Spleen (tissue), 7 donors: ENCODE measurements around the gene SLC47A2.

Source experiments
- CTCF ChIP-seq, 11 experiments: fragments of 200-600 bp in 7 of 11; fragments of 450-650 bp in 4 of 11; sonication (generic) in 4 of 11; IDR thresholded peaks in 8 of 11; conservative IDR thresholded peaks in 3 of 11; 1 replicate in 7 of 11; 2 replicates in 4 of 11; pipeline versions ENCODE4 v1.4.0 to v1.8.0; 2016 to 2021; ENCODE audit warnings: antibody characterized with exemption in 11 of 11, inconsistent platforms in 4 of 11, mild to moderate bottlenecking in 1 of 11
- POLR2A ChIP-seq, 3 donors: fragments of 450-650 bp; IDR thresholded peaks; one replicate each; pipeline ENCODE4 v1.5.1; 2017; ENCODE audit warnings: antibody characterized with exemption in 3 of 3, mild to moderate bottlenecking in 1 of 3
- POLR2AphosphoS5 ChIP-seq, 3 donors: sonication (generic); formaldehyde crosslinking; IDR thresholded peaks; one replicate each; pipeline ENCODE4 v1.5.1; 2017; ENCODE audit warnings: antibody characterized with exemption in 3 of 3
- donor health status: DM: no; HTN: no; CAD: no; lungs with moderate emphysema.
- donor health status: DM: no; HTN: no; CAD: no.
- donor health status: DM: no; HTN: no; CAD: no.

- TF ChIP-seq CTCF (IDR thresholded peaks at IDR 0.05 in 8 of 11, conservative IDR thresholded peaks at IDR 0.05 in 3 of 11) (no peak), POLR2A (IDR thresholded peaks at IDR 0.05) (no peak), POLR2AphosphoS5 (IDR thresholded peaks at IDR 0.05) (no peak)
These were observed 21.7 kb upstream of the SLC47A2 start for GRCh38 chr17:19738073-19738449.
